HEK293T (cell line): Measurements from ENCODE around the gene WRAP73.

ENCODE experiments used
- CTCF ChIA-PET: fragments of 350-600 bp; formaldehyde crosslinking; extraction: SDS; loops from one replicate; lab custom pipeline; 2021; ENCODE audit warnings: antibody characterized with exemption, inconsistent platforms; lab: Yijun Ruan, JAX
- POLR2A ChIA-PET: fragments of 350-600 bp; formaldehyde crosslinking; extraction: SDS; loops from one replicate; lab custom pipeline; 2020; ENCODE audit warnings: antibody characterized with exemption, inconsistent platforms; lab: Yijun Ruan, JAX
- DNase-seq: peaks from one replicate; pipeline ENCODE4 v3.0.0; 2012; ENCODE audit warnings: mixed read lengths; ENCODE audit errors: extremely low spot score
- ARNT ChIP-seq: fragments of 450-650 bp; IDR thresholded peaks from 2 replicates; pipeline ENCODE4 v1.6.1; 2017; ENCODE audit warnings: mild to moderate bottlenecking
- BHLHE40 ChIP-seq: fragments of 450-650 bp; IDR thresholded peaks from 2 replicates; pipeline ENCODE4 v1.6.1; 2016; ENCODE audit warnings: mild to moderate bottlenecking, moderate library complexity, borderline replicate concordance
- CTBP1 ChIP-seq: fragments of 450-650 bp; IDR thresholded peaks from 2 replicates; pipeline ENCODE4 v1.6.1; 2016; ENCODE audit warnings: borderline replicate concordance
- ELF4 ChIP-seq: fragments of 450-650 bp; IDR thresholded peaks from 2 replicates; pipeline ENCODE4 v1.6.1; 2017; ENCODE audit warnings: antibody characterized with exemption
- FOXA1 ChIP-seq: fragments of 450-650 bp; IDR thresholded peaks from 2 replicates; pipeline ENCODE4 v1.6.1; 2016; ENCODE audit warnings: mild to moderate bottlenecking
- FOXK2 ChIP-seq: fragments of 450-650 bp; IDR thresholded peaks from 2 replicates; pipeline ENCODE4 v1.6.1; 2016; ENCODE audit warnings: mild to moderate bottlenecking
- FOXM1 ChIP-seq: fragments of 450-650 bp; IDR thresholded peaks from 2 replicates; pipeline ENCODE4 v1.6.1; 2017; ENCODE audit warnings: mild to moderate bottlenecking, borderline replicate concordance
- HDGF ChIP-seq: fragments of 450-650 bp; IDR thresholded peaks from 2 replicates; pipeline ENCODE4 v1.6.1; 2017; ENCODE audit warnings: antibody characterized with exemption, borderline replicate concordance
- L3MBTL2 ChIP-seq: fragments of 450-650 bp; conservative IDR thresholded peaks from 2 replicates; pipeline ENCODE4 v1.6.1; 2016; ENCODE audit warnings: mild to moderate bottlenecking
- LEF1 ChIP-seq: fragments of 450-650 bp; IDR thresholded peaks from 2 replicates; pipeline ENCODE4 v1.6.1; 2017; ENCODE audit warnings: mild to moderate bottlenecking, borderline replicate concordance
- NFRKB ChIP-seq: fragments of 450-650 bp; IDR thresholded peaks from 2 replicates; pipeline ENCODE4 v1.6.1; 2016; ENCODE audit warnings: mild to moderate bottlenecking, moderate library complexity
- SP1 ChIP-seq: fragments of 450-650 bp; IDR thresholded peaks from 2 replicates; pipeline ENCODE4 v1.6.1; 2017
- SUZ12 ChIP-seq: fragments of 450-650 bp; IDR thresholded peaks from 2 replicates; pipeline ENCODE4 v1.6.1; 2016; ENCODE audit warnings: mild to moderate bottlenecking
- TARDBP ChIP-seq: fragments of 450-650 bp; IDR thresholded peaks from 2 replicates; pipeline ENCODE4 v1.6.1; 2016
- ZNF384 ChIP-seq: fragments of 450-650 bp; IDR thresholded peaks from 2 replicates; pipeline ENCODE4 v1.6.1; 2016
- TF ChIP-seq, protein P1 (sequence below): fragments of 450-650 bp; IDR thresholded peaks from 2 replicates; pipeline ENCODE4 v1.6.1; 2016

The WRAP73 gene

GRCh38 chr1:3658231-3658615, 8.3 kb upstream of the WRAP73 start:
- CTCF ChIA-PET, result interaction anchor here (1.2 kb wide), 1 partner anchor 66 kb away, joined by 3 read pairs; no protein-coding TSS in a partner anchor
- DNase-seq, result no peak
- TF ChIP-seq L3MBTL2 (no peak), ELF4 (no peak), FOXM1 (no peak), FOXK2 (no peak), FOXA1 (no peak), TARDBP (no peak), ARNT (no peak), HDGF (no peak), CTBP1 (no peak), BHLHE40 (no peak), NFRKB (no peak), SUZ12 (no peak), LEF1 (no peak), ZNF384 (no peak)
- TF ChIP-seq, protein P1, sequence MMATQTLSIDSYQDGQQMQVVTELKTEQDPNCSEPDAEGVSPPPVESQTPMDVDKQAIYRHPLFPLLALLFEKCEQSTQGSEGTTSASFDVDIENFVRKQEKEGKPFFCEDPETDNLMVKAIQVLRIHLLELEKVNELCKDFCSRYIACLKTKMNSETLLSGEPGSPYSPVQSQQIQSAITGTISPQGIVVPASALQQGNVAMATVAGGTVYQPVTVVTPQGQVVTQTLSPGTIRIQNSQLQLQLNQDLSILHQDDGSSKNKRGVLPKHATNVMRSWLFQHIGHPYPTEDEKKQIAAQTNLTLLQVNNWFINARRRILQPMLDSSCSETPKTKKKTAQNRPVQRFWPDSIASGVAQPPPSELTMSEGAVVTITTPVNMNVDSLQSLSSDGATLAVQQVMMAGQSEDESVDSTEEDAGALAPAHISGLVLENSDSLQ, result no peak
- POLR2A ChIA-PET, result no interaction called here

DNA sequence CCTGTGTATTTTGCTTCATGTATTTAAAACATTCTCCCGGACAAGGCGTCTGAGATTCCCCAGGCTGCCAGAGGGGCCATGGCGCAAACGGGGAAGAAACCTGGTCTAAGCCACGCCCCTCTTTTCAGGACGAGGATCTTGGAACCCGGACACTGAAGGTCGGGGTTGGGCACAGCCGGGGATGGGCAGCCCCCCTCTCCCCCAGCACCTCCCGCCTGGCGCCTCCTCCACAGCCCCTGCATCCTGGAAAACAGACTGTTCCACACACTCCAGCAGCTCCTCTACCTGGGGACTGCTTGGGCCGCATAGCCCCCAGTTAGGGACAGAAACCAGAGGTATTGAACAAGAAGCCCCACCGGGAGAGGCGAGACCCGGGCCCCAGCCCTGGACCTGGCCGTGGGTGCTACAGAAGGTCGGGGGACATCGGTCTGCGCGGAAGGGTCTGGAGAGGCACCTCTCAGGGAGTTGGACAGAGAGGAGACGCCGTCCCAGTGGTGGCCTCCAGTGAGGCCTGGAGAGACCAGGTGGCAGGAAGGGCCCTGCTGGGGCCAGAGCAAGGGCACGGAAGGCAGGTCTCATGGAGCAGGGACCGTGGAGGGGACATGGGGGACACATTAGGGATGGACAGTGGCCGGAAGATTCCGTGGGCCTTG, 7.8 kb upstream of the WRAP73 start:
- no peak for DNase-seq
- ChIA-PET POLR2A (no interaction called here), CTCF (interaction anchor here (1.2 kb wide), 1 partner anchor 67 kb away, joined by 3 read pairs; no protein-coding TSS in a partner anchor)
- TF ChIP-seq FOXM1 (no peak), NFRKB (no peak), SP1 (no peak), ARNT (no peak)

GRCh38 chr1:3657096-3657475, 7.2 kb upstream of the WRAP73 start:
- ChIA-PET POLR2A (no interaction called here), CTCF (no interaction called here)
- no peak for TF ChIP-seq FOXK2
- no peak for TF ChIP-seq NFRKB
- no peak for TF ChIP-seq L3MBTL2
- TF ChIP-seq ELF4, result no peak
- no peak for TF ChIP-seq FOXA1
- TF ChIP-seq HDGF, result no peak
- TF ChIP-seq TARDBP, result no peak
- TF ChIP-seq, protein P1, result no peak
- TF ChIP-seq ARNT, result no peak
- no peak for TF ChIP-seq CTBP1
- no peak for DNase-seq

GRCh38 chr1:3656450-3657095, 6.7 kb upstream of the WRAP73 start:
- CTCF ChIA-PET, result no interaction called here
- POLR2A ChIA-PET, result no interaction called here
- TF ChIP-seq HDGF, result no peak
- TF ChIP-seq ELF4, result no peak
- TF ChIP-seq FOXA1, result no peak
- no peak for TF ChIP-seq BHLHE40
- no peak for TF ChIP-seq ARNT
- no peak for TF ChIP-seq ZNF384
- TF ChIP-seq, protein P1, result no peak
- TF ChIP-seq FOXM1, result no peak
- no peak for TF ChIP-seq CTBP1
- TF ChIP-seq TARDBP, result no peak
- no peak for TF ChIP-seq NFRKB
- no peak for TF ChIP-seq SUZ12
- TF ChIP-seq LEF1, result no peak
- DNase-seq, result no peak

GRCh38 chr1:3654549-3655281, 4.8 kb upstream of the WRAP73 start:
- CTCF ChIA-PET, result no interaction called here
- TF ChIP-seq ZNF384, result no peak
- TF ChIP-seq SUZ12, result no peak
- TF ChIP-seq LEF1, result no peak
- TF ChIP-seq, protein P1, result no peak
- no peak for TF ChIP-seq NFRKB
- POLR2A ChIA-PET, result no interaction called here
- no peak for DNase-seq
